DND-41 (cell line): ENCODE data around the gene NRG3.

Source experiments
- ATAC-seq: fragments of 200-7000 bp; cut with Tn5 transposase; 3 replicates; pipeline ENCODE4 v1.9.1; 2021; ENCODE audit warnings: low read depth; ENCODE audit not compliant: insufficient read depth
- DNase-seq: peaks from one replicate; pipeline ENCODE4 v3.0.0-alpha.2; 2020
- H2AFZ ChIP-seq: 2 replicates; pipeline ENCODE4 v1.6.0; 2012; ENCODE audit warnings: low read depth, low read length
- H3K27ac ChIP-seq: 2 replicates; pipeline ENCODE4 v1.5.1; 2012; ENCODE audit warnings: low read length, inconsistent platforms
- H3K27me3 ChIP-seq: fragments of 200-600 bp; sonication (generic); 2 replicates; pipeline ENCODE4 v1.6.0; 2012; ENCODE audit warnings: low read length, mild to moderate bottlenecking, inconsistent platforms; ENCODE audit not compliant: insufficient read depth, poor library complexity
- H3K36me3 ChIP-seq: 2 replicates; pipeline ENCODE4 v1.5.1; 2012; ENCODE audit warnings: low read length, inconsistent platforms; ENCODE audit not compliant: insufficient read depth
- H3K4me1 ChIP-seq: 2 replicates; pipeline ENCODE4 v1.5.1; 2012; ENCODE audit warnings: mild to moderate bottlenecking, low read length; ENCODE audit not compliant: insufficient read depth
- H3K4me2 ChIP-seq: 2 replicates; pipeline ENCODE4 v1.6.0; 2012; ENCODE audit warnings: mild to moderate bottlenecking, moderate library complexity, low read length, inconsistent platforms; ENCODE audit not compliant: insufficient read depth
- H3K4me3 ChIP-seq, 2 experiments: fragments of 200-600 bp in 1 of 2; shearing (Covaris generic) in 1 of 2; 2 replicates each; pipeline ENCODE4 v1.5.1; 2012 to 2016; ENCODE audit warnings: inconsistent platforms in 2 of 2, low read length in 2 of 2, mild to moderate bottlenecking in 2 of 2, low read depth in 1 of 2, moderate library complexity in 1 of 2
- H3K79me2 ChIP-seq: 2 replicates; pipeline ENCODE4 v1.6.0; 2012; ENCODE audit warnings: low read length, inconsistent platforms; ENCODE audit not compliant: insufficient read depth
- H3K9ac ChIP-seq: 2 replicates; pipeline ENCODE4 v1.6.0; 2012; ENCODE audit warnings: low read depth, mild to moderate bottlenecking, inconsistent platforms, low read length, moderate library complexity
- H3K9me3 ChIP-seq: 2 replicates; pipeline ENCODE4 v1.5.1; 2012; ENCODE audit warnings: low read length, moderate library complexity, mild to moderate bottlenecking, inconsistent platforms; ENCODE audit not compliant: insufficient read depth, severe bottlenecking
- H4K20me1 ChIP-seq: 2 replicates; pipeline ENCODE4 v1.6.0; 2012; ENCODE audit warnings: low read length; ENCODE audit not compliant: insufficient read depth
- CTCF ChIP-seq: IDR thresholded peaks from 2 replicates; pipeline ENCODE4 v1.5.1; 2012; ENCODE audit warnings: borderline replicate concordance, low read length, moderate library complexity, mild to moderate bottlenecking; ENCODE audit not compliant: poor library complexity, severe bottlenecking; ENCODE audit errors: extremely low read depth
- EZH2 ChIP-seq: IDR thresholded peaks from 3 replicates; pipeline ENCODE4 v1.6.1; 2012; ENCODE audit warnings: borderline replicate concordance, low read depth, mild to moderate bottlenecking, moderate library complexity, low read length, inconsistent platforms; ENCODE audit not compliant: severe bottlenecking

The NRG3 gene

GRCh38 chr10:82462910-82463551, 588.0 kb downstream of the NRG3 start:
- TF ChIP-seq EZH2 (no peak), CTCF (no peak)

GRCh38 chr10:82463614-82464013, 588.6 kb downstream of the NRG3 start:
- no peak overlapping the region for H3K27ac ChIP-seq
- H3K4me1 ChIP-seq = no peaks in the 10 kb centered on the region
- H3K27me3 ChIP-seq = no peaks in the 10 kb centered on the region
- H3K79me2 ChIP-seq = no peaks in the 10 kb centered on the region
- no peak overlapping the region for H3K4me3 ChIP-seq
- no peak overlapping the region for H2AFZ ChIP-seq
- H3K9me3 ChIP-seq = no peaks in the 10 kb centered on the region
- no peak overlapping the region for H3K9ac ChIP-seq
- DNase-seq = no peak
- ATAC-seq = no peak
- no peaks in the 10 kb centered on the region for H3K36me3 ChIP-seq
- TF ChIP-seq CTCF (no peak), EZH2 (no peak)
- no peaks in the 10 kb centered on the region for H4K20me1 ChIP-seq
- H3K4me2 ChIP-seq = no peak overlapping the region

More at GRCh38 chr10:82462910-82463551, 588.0 kb downstream of the NRG3 start:
- H3K4me1 ChIP-seq = no peaks in the 10 kb centered on the region
- H2AFZ ChIP-seq = no peak overlapping the region
- DNase-seq (no peak), ATAC-seq (no peak)
- no peaks in the 10 kb centered on the region for H3K36me3 ChIP-seq
- H4K20me1 ChIP-seq = no peaks in the 10 kb centered on the region
- no peaks in the 10 kb centered on the region for H3K27me3 ChIP-seq
- no peak overlapping the region for H3K4me2 ChIP-seq
- no peaks in the 10 kb centered on the region for H3K79me2 ChIP-seq
- no peak overlapping the region for H3K9ac ChIP-seq
- no peak overlapping the region for H3K4me3 ChIP-seq
- H3K9me3 ChIP-seq = no peaks in the 10 kb centered on the region
- H3K27ac ChIP-seq = no peak overlapping the region

DNA sequence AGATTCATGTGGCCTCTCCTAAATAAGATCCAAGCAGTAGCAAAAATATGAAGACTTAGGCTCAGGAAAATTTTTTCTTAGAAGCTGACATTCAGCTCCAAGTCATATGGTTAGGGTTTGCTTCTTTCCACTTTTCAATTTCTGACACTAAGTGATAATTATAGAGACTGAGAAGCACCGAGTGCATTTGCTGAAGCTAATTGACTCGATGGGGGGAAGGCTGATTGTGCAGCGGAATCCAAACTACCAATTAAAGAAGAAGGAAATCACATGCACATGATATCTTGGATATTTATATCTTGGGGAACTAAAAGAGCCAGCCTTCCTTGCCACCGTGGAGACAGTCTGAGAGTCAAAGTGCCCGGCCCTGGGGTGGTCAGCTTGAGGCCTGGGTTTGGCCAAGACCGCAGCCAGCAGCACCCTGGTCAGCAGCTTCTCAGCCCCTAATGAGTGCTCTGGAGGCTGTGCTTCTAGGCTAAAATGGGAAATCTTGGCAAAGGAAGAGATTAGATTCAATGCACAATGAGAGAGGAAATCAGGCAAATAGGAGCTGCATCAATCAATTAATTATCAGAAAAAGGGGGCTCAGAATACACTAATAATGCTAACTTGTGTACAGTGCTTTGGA, 589.3 kb downstream of the NRG3 start:
- Histone ChIP-seq H2AFZ (no peak overlapping the region), H3K9me3 (no peaks in the 10 kb centered on the region), H3K4me1 (no peaks in the 10 kb centered on the region), H3K27me3 (no peaks in the 10 kb centered on the region), H3K9ac (no peak overlapping the region), H3K4me2 (no peak overlapping the region), H4K20me1 (no peaks in the 10 kb centered on the region), H3K79me2 (no peaks in the 10 kb centered on the region), H3K4me3 (no peak overlapping the region), H3K27ac (no peak overlapping the region), H3K36me3 (no peaks in the 10 kb centered on the region)
- DNase-seq = no peak
- no peak for ATAC-seq
- TF ChIP-seq EZH2 = no peak
- no peak for TF ChIP-seq CTCF
